ENCODE results near the gene WDR38. TPM values are rescaled to one million over a fixed set of nuclear protein-coding genes. Genes with fewer than 3 reads are reported as not detected.

The WDR38 gene
- total RNA-seq, 3 donors from 2014 or later, result 0.33 TPM; not detected in 2

GRCh38 chr9:124809211-124809610 lies 44.0 kb upstream of the WDR38 start:
- no peaks in the 10 kb centered on the region for H3K27me3 ChIP-seq
- no peak overlapping the region for H3K27ac ChIP-seq
- intact Hi-C loops (cut with DNase I; ENCODE audit: low total_unique reads), result no loop called here
- peaks cover 0 to 5% of the 10 kb centered on the region in 2 donors for H3K4me1 ChIP-seq
- no peaks in the 10 kb centered on the region for H3K36me3 ChIP-seq
- no peaks in the 10 kb centered on the region for H3K9me3 ChIP-seq
- TF ChIP-seq CTCF (IDR thresholded peaks at IDR 0.05), result no peak
- TF ChIP-seq POLR2AphosphoS5 (IDR thresholded peaks at IDR 0.05), result no peak
- no peak for TF ChIP-seq POLR2A (IDR thresholded peaks at IDR 0.05)
- no peak overlapping the region for H3K4me3 ChIP-seq
- no peak for DNase-seq (ENCODE audit: low spot score in 2 of 2)

- no peak for DNase-seq (ENCODE audit: low spot score in 2 of 2)
- Histone ChIP-seq H3K9me3 (no peaks in the 10 kb centered on the region), H3K4me3 (no peak overlapping the region), H3K36me3 (no peaks in the 10 kb centered on the region), H3K27me3 (no peaks in the 10 kb centered on the region), H3K27ac (peak overlapping the region; percentile 69 to 86), H3K4me1 (peaks cover 0 to 5% of the 10 kb centered on the region in 2 donors)
- TF ChIP-seq POLR2AphosphoS5 (IDR thresholded peaks at IDR 0.05), result no peak
- no peak for TF ChIP-seq POLR2A (IDR thresholded peaks at IDR 0.05)
- TF ChIP-seq CTCF (IDR thresholded peaks at IDR 0.05), result no peak
- intact Hi-C loops (cut with DNase I; ENCODE audit: low total_unique reads), result no loop called here
Observed at GRCh38 chr9:124809741-124810500, 43.3 kb upstream of the WDR38 start.

GRCh38 chr9:124810663-124811355 lies 42.5 kb upstream of the WDR38 start:
- intact Hi-C loops (cut with DNase I; ENCODE audit: low total_unique reads), result no loop called here
- TF ChIP-seq POLR2AphosphoS5 (IDR thresholded peaks at IDR 0.05) (no peak), POLR2A (IDR thresholded peaks at IDR 0.05) (no peak), CTCF (IDR thresholded peaks at IDR 0.05) (no peak)
- no peaks in the 10 kb centered on the region for H3K9me3 ChIP-seq
- H3K4me3 ChIP-seq, result no peak overlapping the region
- H3K27me3 ChIP-seq, result no peaks in the 10 kb centered on the region
- peak in 1 of 2 donors; percentile 42 for DNase-seq (ENCODE audit: low spot score in 2 of 2)
- H3K4me1 ChIP-seq, result peaks cover 0 to 5% of the 10 kb centered on the region in 2 donors
- H3K27ac ChIP-seq, result peak overlapping the region; percentile 69 to 86
- H3K36me3 ChIP-seq, result no peaks in the 10 kb centered on the region

- no peak overlapping the region for H3K4me3 ChIP-seq
- TF ChIP-seq POLR2A (IDR thresholded peaks at IDR 0.05) (no peak), CTCF (IDR thresholded peaks at IDR 0.05) (no peak), POLR2AphosphoS5 (IDR thresholded peaks at IDR 0.05) (no peak)
- DNase-seq (ENCODE audit: low spot score in 2 of 2), result peak in 1 of 2 donors; percentile 58
- no peaks in the 10 kb centered on the region for H3K36me3 ChIP-seq
- peaks cover 0 to 5% of the 10 kb centered on the region in 2 donors for H3K4me1 ChIP-seq
- no peaks in the 10 kb centered on the region for H3K9me3 ChIP-seq
- H3K27ac ChIP-seq, result peak overlapping the region; percentile 69 to 86
- intact Hi-C loops (cut with DNase I; ENCODE audit: low total_unique reads), result no loop called here
- H3K27me3 ChIP-seq, result no peaks in the 10 kb centered on the region
Observed at GRCh38 chr9:124812441-124812876, 40.8 kb upstream of the WDR38 start.

GRCh38 chr9:124813041-124813440 lies 40.2 kb upstream of the WDR38 start:
- intact Hi-C loops (cut with DNase I; ENCODE audit: low total_unique reads), result no loop called here
- DNase-seq (ENCODE audit: low spot score in 2 of 2), result no peak
- no peaks in the 10 kb centered on the region for H3K36me3 ChIP-seq

More at GRCh38 chr9:124813041-124813440, 40.2 kb upstream of the WDR38 start:
- no peaks in the 10 kb centered on the region for H3K9me3 ChIP-seq
- no peaks in the 10 kb centered on the region for H3K27me3 ChIP-seq
- TF ChIP-seq POLR2AphosphoS5 (IDR thresholded peaks at IDR 0.05) (no peak), POLR2A (IDR thresholded peaks at IDR 0.05) (no peak), CTCF (IDR thresholded peaks at IDR 0.05) (no peak)
- peak overlapping the region; percentile 58 to 69 for H3K27ac ChIP-seq
- peaks cover 0 to 5% of the 10 kb centered on the region in 2 donors for H3K4me1 ChIP-seq
- no peak overlapping the region for H3K4me3 ChIP-seq

Data from breast epithelium (tissue), 4 donors.